PFSK-1 (cell line): ENCODE measurements around the gene WDR49. TPM values are rescaled to one million over a fixed set of nuclear protein-coding genes. Genes with fewer than 3 reads are reported as not detected.

ENCODE experiments used
- FOXP2 ChIP-seq: optimal IDR thresholded peaks from 2 replicates; pipeline ENCODE3; 2011; ENCODE audit warnings: borderline replicate concordance, control low read depth, inconsistent platforms; ENCODE audit not compliant: insufficient read depth; ENCODE audit errors: extremely low read length, extremely low read depth
- POLR2AphosphoS5 ChIP-seq: IDR thresholded peaks from 2 replicates; pipeline ENCODE4 v1.6.1; 2012; ENCODE audit warnings: low read depth, mild to moderate bottlenecking, control low read depth, low read length, moderate library complexity
- SIN3A ChIP-seq: IDR thresholded peaks from 2 replicates; pipeline ENCODE4 v1.6.1; 2012; ENCODE audit warnings: mild to moderate bottlenecking, low read length, moderate library complexity, borderline replicate concordance; ENCODE audit not compliant: insufficient read depth
- TAF1 ChIP-seq: IDR thresholded peaks from 2 replicates; pipeline ENCODE4 v1.6.1; 2012; ENCODE audit warnings: low read length, control low read depth, borderline replicate concordance; ENCODE audit not compliant: insufficient read depth
- polyA plus RNA-seq: library from polyadenylated mRNA; unstranded; fragments of >200 nt; gene quantifications from one replicate; pipeline ENCODE4 v1.2.1, GENCODE V29; 2012; ENCODE audit warnings: low read depth, missing spikeins; ENCODE audit not compliant: insufficient read length
- TF ChIP-seq, protein P1 (sequence below), 2 experiments: IDR thresholded peaks; 2 replicates each; pipeline versions ENCODE4 v1.6.1 to v1.8.0; 2011 to 2012; ENCODE audit warnings: low read depth in 2 of 2, low read length in 2 of 2, control low read depth in 1 of 2, inconsistent platforms in 1 of 2, mild to moderate bottlenecking in 1 of 2, moderate library complexity in 1 of 2; ENCODE audit not compliant: insufficient read depth in 1 of 2

WDR49 gene
- polyA plus RNA-seq = not detected

DNA sequence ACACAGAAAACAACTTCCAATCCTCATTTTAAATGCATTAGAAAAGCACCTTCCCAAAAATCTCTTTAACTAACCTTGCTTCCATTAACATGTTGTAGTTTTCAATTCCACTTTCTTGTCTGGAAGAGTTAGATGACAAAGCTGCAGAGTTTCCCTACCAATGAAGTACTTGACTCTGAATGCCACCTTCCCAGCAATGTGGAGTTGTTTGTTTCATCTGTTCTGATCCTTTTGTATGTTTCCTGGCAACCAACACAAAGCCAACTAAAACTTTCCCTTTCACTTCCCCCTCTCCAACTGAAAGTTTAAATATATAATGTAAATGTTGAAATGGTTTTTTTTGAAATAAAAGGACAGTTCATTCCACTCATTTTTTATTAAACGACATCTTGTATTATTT lies at the start of gene WDR49:
WDR49 (minus strand) TSS at position 183 of the 400 bp plus-strand sequence. CDS start 517 bp downstream, outside the sequence.
- TF ChIP-seq FOXP2 = no peak
- TF ChIP-seq SIN3A = no peak
- TF ChIP-seq POLR2AphosphoS5 = no peak
- TF ChIP-seq, protein P1, sequence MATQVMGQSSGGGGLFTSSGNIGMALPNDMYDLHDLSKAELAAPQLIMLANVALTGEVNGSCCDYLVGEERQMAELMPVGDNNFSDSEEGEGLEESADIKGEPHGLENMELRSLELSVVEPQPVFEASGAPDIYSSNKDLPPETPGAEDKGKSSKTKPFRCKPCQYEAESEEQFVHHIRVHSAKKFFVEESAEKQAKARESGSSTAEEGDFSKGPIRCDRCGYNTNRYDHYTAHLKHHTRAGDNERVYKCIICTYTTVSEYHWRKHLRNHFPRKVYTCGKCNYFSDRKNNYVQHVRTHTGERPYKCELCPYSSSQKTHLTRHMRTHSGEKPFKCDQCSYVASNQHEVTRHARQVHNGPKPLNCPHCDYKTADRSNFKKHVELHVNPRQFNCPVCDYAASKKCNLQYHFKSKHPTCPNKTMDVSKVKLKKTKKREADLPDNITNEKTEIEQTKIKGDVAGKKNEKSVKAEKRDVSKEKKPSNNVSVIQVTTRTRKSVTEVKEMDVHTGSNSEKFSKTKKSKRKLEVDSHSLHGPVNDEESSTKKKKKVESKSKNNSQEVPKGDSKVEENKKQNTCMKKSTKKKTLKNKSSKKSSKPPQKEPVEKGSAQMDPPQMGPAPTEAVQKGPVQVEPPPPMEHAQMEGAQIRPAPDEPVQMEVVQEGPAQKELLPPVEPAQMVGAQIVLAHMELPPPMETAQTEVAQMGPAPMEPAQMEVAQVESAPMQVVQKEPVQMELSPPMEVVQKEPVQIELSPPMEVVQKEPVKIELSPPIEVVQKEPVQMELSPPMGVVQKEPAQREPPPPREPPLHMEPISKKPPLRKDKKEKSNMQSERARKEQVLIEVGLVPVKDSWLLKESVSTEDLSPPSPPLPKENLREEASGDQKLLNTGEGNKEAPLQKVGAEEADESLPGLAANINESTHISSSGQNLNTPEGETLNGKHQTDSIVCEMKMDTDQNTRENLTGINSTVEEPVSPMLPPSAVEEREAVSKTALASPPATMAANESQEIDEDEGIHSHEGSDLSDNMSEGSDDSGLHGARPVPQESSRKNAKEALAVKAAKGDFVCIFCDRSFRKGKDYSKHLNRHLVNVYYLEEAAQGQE (IDR thresholded peaks at IDR 0.05; ENCODE audit: insufficient read depth in 1 of 2, low read depth in 2 of 2, low read length in 2 of 2) = no peak

DNA sequence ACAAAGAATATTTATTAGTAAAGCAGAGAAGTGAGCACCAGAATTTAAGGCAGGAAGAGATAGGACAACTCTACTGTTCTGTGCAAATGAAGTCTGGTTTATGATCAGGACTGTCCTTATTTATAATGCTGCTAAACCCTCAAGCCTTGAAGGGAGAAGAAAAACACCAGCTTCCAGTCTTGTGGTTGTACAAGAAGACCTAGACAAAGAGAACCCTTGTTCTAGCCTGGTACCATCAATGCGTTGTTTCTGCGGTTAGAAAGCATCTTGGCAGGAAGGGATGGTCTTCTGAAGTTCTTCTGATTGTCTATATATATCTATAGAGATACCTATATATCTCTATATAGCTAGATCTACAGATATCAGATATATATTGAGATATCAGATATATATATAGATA lies 47.2 kb upstream of the WDR49 start:
- TF ChIP-seq, protein P1 (IDR thresholded peaks at IDR 0.05; ENCODE audit: insufficient read depth in 1 of 2, low read depth in 2 of 2, low read length in 2 of 2) = no peak
- TF ChIP-seq FOXP2 (no peak), POLR2AphosphoS5 (no peak), SIN3A (no peak), TAF1 (no peak)

DNA sequence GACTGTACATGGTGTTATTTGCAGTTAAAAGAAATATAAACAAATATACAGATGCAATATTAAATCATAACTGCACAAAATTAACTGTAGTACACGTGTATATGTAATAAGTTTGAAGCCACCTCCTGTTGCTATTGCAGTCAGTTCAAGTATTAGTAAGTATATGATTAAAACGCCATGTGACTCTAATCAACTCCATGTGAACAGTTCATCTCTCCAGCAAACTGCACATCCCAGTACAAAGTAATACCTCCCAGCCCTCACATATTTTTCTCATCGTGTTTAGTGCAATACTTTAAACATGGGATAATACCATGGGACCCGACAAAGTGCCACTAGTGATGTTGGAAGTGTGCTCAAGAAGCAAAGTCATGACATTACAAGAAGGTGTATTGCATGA lies 46.3 kb upstream of the WDR49 start:
- no peak for TF ChIP-seq TAF1
- no peak for TF ChIP-seq POLR2AphosphoS5
- TF ChIP-seq SIN3A = no peak
- TF ChIP-seq, protein P1 (IDR thresholded peaks at IDR 0.05; ENCODE audit: insufficient read depth in 1 of 2, low read depth in 2 of 2, low read length in 2 of 2) = no peak
- TF ChIP-seq FOXP2 = no peak

DNA sequence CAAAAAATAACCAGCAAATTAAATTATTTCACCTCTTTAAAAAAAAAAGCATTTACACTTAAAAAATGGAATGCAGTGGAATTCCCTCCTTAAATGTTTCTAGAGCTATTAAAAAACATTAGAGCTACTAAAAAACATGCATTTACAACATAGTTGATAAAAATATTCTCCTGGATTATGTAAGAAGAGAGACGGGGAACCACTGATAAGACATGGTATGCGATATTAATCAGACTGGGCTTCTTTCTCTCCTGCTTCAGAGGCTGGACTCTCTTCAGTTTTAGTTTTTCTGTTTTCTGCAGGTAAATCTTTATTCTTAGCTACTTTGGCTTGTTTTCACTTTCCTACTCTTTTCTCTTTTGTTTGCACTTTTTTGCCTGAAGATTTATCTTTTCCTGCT lies 40.4 kb upstream of the WDR49 start:
- TF ChIP-seq, protein P1 (IDR thresholded peaks at IDR 0.05; ENCODE audit: insufficient read depth in 1 of 2, low read depth in 2 of 2, low read length in 2 of 2) = no peak
- no peak for TF ChIP-seq TAF1
- no peak for TF ChIP-seq FOXP2
- TF ChIP-seq POLR2AphosphoS5 = no peak
- TF ChIP-seq SIN3A = no peak

DNA sequence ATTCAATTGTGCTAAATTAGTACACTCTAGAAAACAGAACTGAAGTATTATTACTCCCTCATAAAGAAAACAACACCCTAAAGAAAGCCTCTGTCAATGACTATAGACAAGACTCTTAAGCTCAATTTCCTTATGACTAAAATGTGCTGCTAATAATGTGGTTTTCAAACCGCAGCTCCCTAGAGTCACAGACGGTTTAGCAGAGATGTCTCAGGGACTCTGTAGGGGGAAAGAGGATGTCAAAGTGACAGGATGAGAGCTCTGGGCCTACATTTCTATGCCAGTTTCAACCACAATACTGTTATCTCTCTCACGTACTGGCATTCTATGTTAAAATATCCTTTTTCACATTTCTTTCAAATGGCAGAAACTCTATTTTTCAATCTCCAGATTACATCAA lies 37.6 kb upstream of the WDR49 start:
- no peak for TF ChIP-seq FOXP2
- TF ChIP-seq, protein P1 (IDR thresholded peaks at IDR 0.05; ENCODE audit: insufficient read depth in 1 of 2, low read depth in 2 of 2, low read length in 2 of 2) = no peak
- TF ChIP-seq SIN3A = no peak
- TF ChIP-seq TAF1 = no peak
- no peak for TF ChIP-seq POLR2AphosphoS5
